Body of pancreas (tissue), 4 donors: ENCODE results near the gene MGAT3. TPM values are rescaled to one million over a fixed set of nuclear protein-coding genes. Genes with fewer than 3 reads are reported as not detected.

Experiments
- ATAC-seq: fragments of 150-250 bp; one replicate; pipeline ENCODE4 v1.9.1; 2016
- DNase-seq, 4 donors: peaks; one replicate each; pipeline ENCODE4 v3.0.0-alpha.2; 2019
- H3K27ac ChIP-seq, 4 donors: fragments of 200-600 bp; sonication (generic); 1 replicate in 3 of 4; 2 replicates in 1 of 4; pipeline versions ENCODE4 v1.5.1 to v1.6.1; 2016 to 2019; ENCODE audit warnings: mild to moderate bottlenecking in 1 of 4, mixed read lengths in 1 of 4, moderate library complexity in 1 of 4
- H3K27me3 ChIP-seq, 2 donors: fragments of 200-600 bp; sonication (generic); one replicate each; pipeline ENCODE4 v1.6.0; 2016; ENCODE audit warnings: mild to moderate bottlenecking in 1 of 2
- H3K36me3 ChIP-seq, 2 donors: fragments of 200-600 bp; sonication (generic); replicated peaks in 1 of 2; 2 replicates each; pipeline ENCODE4 v1.5.1; 2016; ENCODE audit warnings: low read depth in 2 of 2; ENCODE audit not compliant: insufficient read depth in 1 of 2
- H3K4me1 ChIP-seq: fragments of 200-600 bp; sonication (generic); one replicate; pipeline ENCODE4 v1.6.0; 2016
- H3K4me3 ChIP-seq, 2 donors: fragments of 200-600 bp; sonication (generic); 1 replicate in 1 of 2; 2 replicates in 1 of 2; pipeline ENCODE4 v1.5.1; 2016 to 2019
- H3K9me3 ChIP-seq, 3 donors: fragments of 200-600 bp; sonication (generic); 1 replicate in 2 of 3; 2 replicates in 1 of 3; pipeline ENCODE4 v1.5.1; 2016
- POLR2A ChIP-seq, 3 donors: fragments of 450-650 bp; IDR thresholded peaks; one replicate each; pipeline ENCODE4 v1.6.1; 2016; ENCODE audit warnings: antibody characterized with exemption in 3 of 3, mild to moderate bottlenecking in 2 of 3
- WGBS, 2 donors: methylation state at CpG; one replicate each; pipeline ENCODE4 v1.1.5; 2017; 5-methylcytosine and 5-hydroxymethylcytosine counted together
- intact Hi-C: fragments of 100-400 bp; cut with DNase I; formaldehyde crosslinking; loops from one replicate; pipeline ENCODE4 v1.15.1; 2023
- total RNA-seq, 2 donors: library from RNA; depleted of rRNA; stranded (reverse); fragments of >200 nt; gene quantifications; one replicate each; pipeline ENCODE4 v1.1.0, GENCODE V29; 2016
- TF ChIP-seq, protein P1 (sequence below), 7 experiments: fragments of 450-650 bp in 4 of 7; fragments of 200-600 bp in 3 of 7; sonication (generic) in 3 of 7; IDR thresholded peaks; one replicate each; pipeline ENCODE4 v1.5.1; 2016 to 2019; ENCODE audit warnings: antibody characterized with exemption in 7 of 7

MGAT3 gene
- total RNA-seq, 2 donors from 2014 or later: 0.99 to 2.9 TPM

DNA sequence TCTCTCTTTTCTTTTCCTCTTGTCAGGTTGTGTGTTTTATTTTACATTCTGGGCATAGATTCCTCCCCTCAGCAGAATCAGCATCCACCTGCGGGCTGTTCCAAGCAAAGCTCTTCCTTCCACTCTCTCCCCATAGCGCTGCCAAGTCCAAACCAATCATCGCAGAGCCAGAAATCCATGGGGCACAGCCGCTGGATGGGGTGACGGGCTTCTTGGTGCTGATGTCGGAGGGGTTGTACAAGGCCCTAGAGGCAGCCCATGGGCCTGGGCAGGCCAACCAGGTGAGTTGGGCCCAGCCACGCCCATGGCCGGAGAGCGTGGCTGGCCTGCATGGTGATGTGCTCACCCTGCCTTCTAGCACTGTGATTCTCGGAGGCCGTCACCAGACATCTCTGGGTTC lies 35.1 kb upstream of the MGAT3 start:
- DNase-seq (no peak), ATAC-seq (no peak)
- Histone ChIP-seq H3K9me3 (no peaks in the 10 kb centered on the region), H3K27me3 (no peaks in the 10 kb centered on the region), H3K4me1 (no peaks in the 10 kb centered on the region), H3K36me3 (peaks cover 7 to 26% of the 10 kb centered on the region in 2 donors), H3K27ac (no peak overlapping the region), H3K4me3 (no peak overlapping the region)
- WGBS, 2 donors: 94 to 97% methylated on average over 10 to 11 of the region's 11 CpGs
- no peak for TF ChIP-seq POLR2A (IDR thresholded peaks at IDR 0.05)
- TF ChIP-seq, protein P1, sequence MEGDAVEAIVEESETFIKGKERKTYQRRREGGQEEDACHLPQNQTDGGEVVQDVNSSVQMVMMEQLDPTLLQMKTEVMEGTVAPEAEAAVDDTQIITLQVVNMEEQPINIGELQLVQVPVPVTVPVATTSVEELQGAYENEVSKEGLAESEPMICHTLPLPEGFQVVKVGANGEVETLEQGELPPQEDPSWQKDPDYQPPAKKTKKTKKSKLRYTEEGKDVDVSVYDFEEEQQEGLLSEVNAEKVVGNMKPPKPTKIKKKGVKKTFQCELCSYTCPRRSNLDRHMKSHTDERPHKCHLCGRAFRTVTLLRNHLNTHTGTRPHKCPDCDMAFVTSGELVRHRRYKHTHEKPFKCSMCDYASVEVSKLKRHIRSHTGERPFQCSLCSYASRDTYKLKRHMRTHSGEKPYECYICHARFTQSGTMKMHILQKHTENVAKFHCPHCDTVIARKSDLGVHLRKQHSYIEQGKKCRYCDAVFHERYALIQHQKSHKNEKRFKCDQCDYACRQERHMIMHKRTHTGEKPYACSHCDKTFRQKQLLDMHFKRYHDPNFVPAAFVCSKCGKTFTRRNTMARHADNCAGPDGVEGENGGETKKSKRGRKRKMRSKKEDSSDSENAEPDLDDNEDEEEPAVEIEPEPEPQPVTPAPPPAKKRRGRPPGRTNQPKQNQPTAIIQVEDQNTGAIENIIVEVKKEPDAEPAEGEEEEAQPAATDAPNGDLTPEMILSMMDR (IDR thresholded peaks at IDR 0.05): no peak
- intact Hi-C loops: no loop called here

DNA sequence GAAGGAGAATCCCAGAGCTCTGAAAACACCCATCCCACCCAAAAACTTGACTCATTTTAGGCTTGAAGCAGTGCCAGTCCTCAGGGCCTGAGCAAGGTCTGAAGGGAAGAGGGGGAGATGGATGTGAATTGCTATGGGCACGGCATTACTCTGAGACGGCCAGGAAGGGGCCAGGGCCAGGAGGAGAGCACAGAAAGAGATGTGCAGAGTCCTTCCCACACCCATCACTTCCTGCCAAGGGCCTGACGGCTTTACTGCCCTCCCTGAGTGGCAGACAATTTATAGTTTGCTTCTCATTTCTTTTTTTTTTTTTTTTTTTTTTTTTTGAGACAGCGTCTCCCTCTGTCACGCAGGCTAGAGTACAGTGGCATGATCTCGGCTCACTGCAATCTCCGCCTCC lies 34.7 kb upstream of the MGAT3 start:
- no peak overlapping the region for H3K4me3 ChIP-seq
- no peaks in the 10 kb centered on the region for H3K27me3 ChIP-seq
- no peak for TF ChIP-seq POLR2A (IDR thresholded peaks at IDR 0.05)
- TF ChIP-seq, protein P1 (IDR thresholded peaks at IDR 0.05): no peak
- ATAC-seq (no peak), DNase-seq (no peak)
- no peaks in the 10 kb centered on the region for H3K9me3 ChIP-seq
- H3K36me3 ChIP-seq: peaks cover 7 to 27% of the 10 kb centered on the region in 2 donors
- H3K4me1 ChIP-seq: no peaks in the 10 kb centered on the region
- no peak overlapping the region for H3K27ac ChIP-seq
- intact Hi-C loops: no loop called here
- 79 to 91% methylated on average over 7 of the region's 7 CpGs for WGBS, 2 donors

DNA sequence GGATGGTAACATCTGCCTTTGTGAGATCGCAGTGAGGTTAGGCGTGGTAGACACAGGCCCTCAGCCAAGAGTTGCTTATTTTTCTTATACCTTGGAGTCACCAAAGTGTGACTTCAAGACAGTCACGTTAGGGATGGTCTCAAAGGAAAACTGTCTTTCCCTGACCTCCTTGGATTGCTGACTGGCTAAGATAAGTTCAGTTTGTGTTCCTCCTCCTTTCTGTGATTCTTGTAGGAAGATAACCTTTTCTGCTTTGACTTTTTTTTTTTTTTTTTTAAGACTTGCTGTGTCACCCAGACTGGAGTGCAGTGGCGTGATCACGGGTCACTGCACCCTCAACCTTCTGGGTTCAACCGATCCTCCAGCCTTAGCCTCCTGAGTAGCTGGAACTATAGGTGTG lies 34.1 kb upstream of the MGAT3 start:
- H3K27ac ChIP-seq: no peak overlapping the region
- H3K4me1 ChIP-seq: no peaks in the 10 kb centered on the region
- 95 to 98% methylated on average over 6 of the region's 6 CpGs for WGBS, 2 donors
- TF ChIP-seq, protein P1 (IDR thresholded peaks at IDR 0.05): no peak
- no peak for TF ChIP-seq POLR2A (IDR thresholded peaks at IDR 0.05)
- ATAC-seq (no peak), DNase-seq (no peak)
- no peak overlapping the region for H3K4me3 ChIP-seq
- no peaks in the 10 kb centered on the region for H3K9me3 ChIP-seq
- intact Hi-C loops: no loop called here
- no peaks in the 10 kb centered on the region for H3K27me3 ChIP-seq
- peaks cover 7 to 29% of the 10 kb centered on the region in 2 donors for H3K36me3 ChIP-seq

DNA sequence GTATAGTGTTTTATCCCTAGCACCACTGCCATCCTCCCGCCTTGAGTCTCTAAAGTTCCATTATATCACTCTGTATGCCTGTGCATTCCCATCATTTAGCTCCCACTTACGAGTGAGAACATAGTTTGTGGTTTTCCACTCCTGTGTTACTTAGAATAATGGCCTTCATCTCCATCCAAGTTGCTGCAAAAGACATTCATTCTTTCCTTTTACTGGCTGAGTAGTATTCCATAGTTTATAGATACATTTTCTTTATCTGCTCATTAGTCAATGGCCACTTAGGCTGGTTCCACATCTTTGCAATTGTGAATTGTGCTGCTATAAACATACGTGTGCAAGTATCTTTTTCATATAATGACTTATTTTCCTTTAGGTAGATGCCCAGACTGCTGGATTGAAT lies 32.8 kb upstream of the MGAT3 start:
- ATAC-seq: no peak
- DNase-seq: no peak
- peaks cover 2 to 28% of the 10 kb centered on the region in 2 donors for H3K36me3 ChIP-seq
- H3K9me3 ChIP-seq: no peaks in the 10 kb centered on the region
- TF ChIP-seq, protein P1 (IDR thresholded peaks at IDR 0.05): no peak
- no peak for TF ChIP-seq POLR2A (IDR thresholded peaks at IDR 0.05)
- intact Hi-C loops: no loop called here
- H3K4me1 ChIP-seq: no peaks in the 10 kb centered on the region
- no peaks in the 10 kb centered on the region for H3K27me3 ChIP-seq
- H3K4me3 ChIP-seq: no peak overlapping the region
- 95 to 96% methylated on average over 3 of the region's 3 CpGs for WGBS, 2 donors
- H3K27ac ChIP-seq: no peak overlapping the region

DNA sequence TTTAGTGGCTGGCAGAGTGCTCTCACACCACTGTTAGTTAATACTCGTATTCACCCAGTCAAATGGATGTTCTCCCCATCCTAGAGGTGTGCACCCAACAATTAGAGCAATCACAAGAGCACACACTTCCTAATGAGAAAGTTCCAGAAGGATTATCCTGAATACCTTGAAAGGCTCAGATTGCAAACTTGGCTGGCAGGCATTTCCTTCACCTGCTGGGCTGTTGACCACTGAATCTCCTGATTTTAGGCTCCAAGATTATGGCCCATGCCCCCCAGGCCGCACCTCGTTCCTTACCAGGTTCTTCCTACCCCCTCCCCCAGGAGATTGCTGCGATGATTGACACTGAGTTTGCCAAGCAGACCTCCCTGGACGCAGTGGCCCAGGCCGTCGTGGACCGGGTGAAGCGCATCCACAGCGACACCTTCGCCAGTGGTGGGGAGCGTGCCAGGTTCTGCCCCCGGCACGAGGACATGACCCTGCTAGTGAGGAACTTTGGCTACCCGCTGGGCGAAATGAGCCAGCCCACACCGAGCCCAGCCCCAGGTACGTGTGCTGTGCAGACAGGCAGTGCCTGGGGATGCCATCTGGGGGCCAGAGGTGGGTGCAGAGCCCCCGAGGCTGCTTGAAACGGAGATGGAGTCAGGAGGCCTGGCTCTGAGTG lies 30.3 kb upstream of the MGAT3 start:
- Histone ChIP-seq H3K4me3 (no peak overlapping the region), H3K27me3 (no peaks in the 10 kb centered on the region), H3K27ac (no peak overlapping the region), H3K4me1 (no peaks in the 10 kb centered on the region), H3K9me3 (no peaks in the 10 kb centered on the region), H3K36me3 (peaks cover 0 to 21% of the 10 kb centered on the region in 2 donors)
- intact Hi-C loops: no loop called here
- TF ChIP-seq, protein P1 (IDR thresholded peaks at IDR 0.05): no peak
- no peak for TF ChIP-seq POLR2A (IDR thresholded peaks at IDR 0.05)
- DNase-seq: no peak
- no peak for ATAC-seq
- WGBS, 2 donors: 92 to 93% methylated on average over 3 to 11 of the region's 20 CpGs
